Ishikawa (cell line): ENCODE data around the gene C6orf132.

ENCODE experiments used
- CEBPB ChIP-seq: IDR thresholded peaks from 2 replicates; pipeline ENCODE4 v1.6.1; 2012
- CREB1 ChIP-seq: IDR thresholded peaks from 2 replicates; pipeline ENCODE4 v1.6.1; 2012; ENCODE audit warnings: low read depth
- EGR1 ChIP-seq: IDR thresholded peaks from 2 replicates; pipeline ENCODE4 v1.6.1; 2012
- EP300 ChIP-seq: IDR thresholded peaks from 2 replicates; pipeline ENCODE4 v1.6.1; 2012; ENCODE audit warnings: borderline replicate concordance
- FOXM1 ChIP-seq: IDR thresholded peaks from 2 replicates; pipeline ENCODE4 v1.6.1; 2012; ENCODE audit warnings: low read depth, borderline replicate concordance
- NFIC ChIP-seq: IDR thresholded peaks from 2 replicates; pipeline ENCODE4 v1.6.1; 2012
- RAD21 ChIP-seq: IDR thresholded peaks from 2 replicates; pipeline ENCODE4 v1.6.1; 2012; ENCODE audit warnings: low read depth
- TAF1 ChIP-seq: IDR thresholded peaks from 2 replicates; pipeline ENCODE4 v1.6.1; 2012; ENCODE audit warnings: low read depth, mild to moderate bottlenecking
- TCF12 ChIP-seq: IDR thresholded peaks from 2 replicates; pipeline ENCODE4 v1.6.1; 2012; ENCODE audit warnings: low read depth
- TEAD4 ChIP-seq: IDR thresholded peaks from 2 replicates; pipeline ENCODE4 v1.6.1; 2012
- USF1 ChIP-seq: IDR thresholded peaks from 2 replicates; pipeline ENCODE4 v1.6.1; 2012
- YY1 ChIP-seq: IDR thresholded peaks from 2 replicates; pipeline ENCODE4 v1.6.1; 2012; ENCODE audit warnings: low read depth
- ZBTB7A ChIP-seq: IDR thresholded peaks from 2 replicates; pipeline ENCODE4 v1.6.1; 2012; ENCODE audit warnings: low read depth
- TF ChIP-seq, protein P1 (sequence below): IDR thresholded peaks from 2 replicates; pipeline ENCODE4 v1.6.1; 2012; ENCODE audit warnings: low read depth, mild to moderate bottlenecking
- TF ChIP-seq, protein P2 (sequence below): IDR thresholded peaks from 2 replicates; pipeline ENCODE4 v1.6.1; 2012

Gene C6orf132

DNA sequence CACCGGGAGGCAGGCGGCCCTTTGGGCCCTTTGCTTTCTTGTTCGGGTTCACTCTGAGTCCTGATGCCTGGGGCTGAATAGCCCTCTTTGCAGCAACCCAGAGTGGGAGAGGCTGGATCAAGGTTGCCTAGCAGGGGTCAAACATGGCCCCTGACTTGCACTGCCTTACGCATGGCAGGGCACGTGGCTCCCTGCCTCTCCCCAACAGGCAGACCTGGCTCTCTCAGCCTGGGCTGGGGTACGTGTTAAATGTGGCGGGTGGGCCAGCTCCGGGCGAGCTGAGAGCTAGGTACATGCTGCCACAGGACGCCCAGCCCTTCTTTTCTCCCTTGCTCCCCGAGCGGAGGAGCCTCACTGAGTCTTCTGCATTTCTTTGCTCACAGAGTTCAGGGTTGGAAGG, 7.3 kb downstream of the C6orf132 start:
- TF ChIP-seq CEBPB (no peak), FOXM1 (no peak), YY1 (no peak), TEAD4 (no peak), ZBTB7A (no peak), EP300 (no peak), TAF1 (no peak), CREB1 (no peak), EGR1 (no peak), USF1 (no peak)
- TF ChIP-seq, protein P1, sequence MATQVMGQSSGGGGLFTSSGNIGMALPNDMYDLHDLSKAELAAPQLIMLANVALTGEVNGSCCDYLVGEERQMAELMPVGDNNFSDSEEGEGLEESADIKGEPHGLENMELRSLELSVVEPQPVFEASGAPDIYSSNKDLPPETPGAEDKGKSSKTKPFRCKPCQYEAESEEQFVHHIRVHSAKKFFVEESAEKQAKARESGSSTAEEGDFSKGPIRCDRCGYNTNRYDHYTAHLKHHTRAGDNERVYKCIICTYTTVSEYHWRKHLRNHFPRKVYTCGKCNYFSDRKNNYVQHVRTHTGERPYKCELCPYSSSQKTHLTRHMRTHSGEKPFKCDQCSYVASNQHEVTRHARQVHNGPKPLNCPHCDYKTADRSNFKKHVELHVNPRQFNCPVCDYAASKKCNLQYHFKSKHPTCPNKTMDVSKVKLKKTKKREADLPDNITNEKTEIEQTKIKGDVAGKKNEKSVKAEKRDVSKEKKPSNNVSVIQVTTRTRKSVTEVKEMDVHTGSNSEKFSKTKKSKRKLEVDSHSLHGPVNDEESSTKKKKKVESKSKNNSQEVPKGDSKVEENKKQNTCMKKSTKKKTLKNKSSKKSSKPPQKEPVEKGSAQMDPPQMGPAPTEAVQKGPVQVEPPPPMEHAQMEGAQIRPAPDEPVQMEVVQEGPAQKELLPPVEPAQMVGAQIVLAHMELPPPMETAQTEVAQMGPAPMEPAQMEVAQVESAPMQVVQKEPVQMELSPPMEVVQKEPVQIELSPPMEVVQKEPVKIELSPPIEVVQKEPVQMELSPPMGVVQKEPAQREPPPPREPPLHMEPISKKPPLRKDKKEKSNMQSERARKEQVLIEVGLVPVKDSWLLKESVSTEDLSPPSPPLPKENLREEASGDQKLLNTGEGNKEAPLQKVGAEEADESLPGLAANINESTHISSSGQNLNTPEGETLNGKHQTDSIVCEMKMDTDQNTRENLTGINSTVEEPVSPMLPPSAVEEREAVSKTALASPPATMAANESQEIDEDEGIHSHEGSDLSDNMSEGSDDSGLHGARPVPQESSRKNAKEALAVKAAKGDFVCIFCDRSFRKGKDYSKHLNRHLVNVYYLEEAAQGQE = no peak

- TF ChIP-seq EGR1 (no peak), YY1 (no peak), TAF1 (no peak), CEBPB (no peak), NFIC (no peak), CREB1 (no peak), RAD21 (no peak), USF1 (no peak), TEAD4 (no peak)
- TF ChIP-seq, protein P2, sequence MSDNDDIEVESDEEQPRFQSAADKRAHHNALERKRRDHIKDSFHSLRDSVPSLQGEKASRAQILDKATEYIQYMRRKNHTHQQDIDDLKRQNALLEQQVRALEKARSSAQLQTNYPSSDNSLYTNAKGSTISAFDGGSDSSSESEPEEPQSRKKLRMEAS = no peak
- TF ChIP-seq, protein P1 = no peak
These were observed 8.5 kb downstream of the C6orf132 start for GRCh38 chr6:42133926-42134325.

GRCh38 chr6:42131531-42131930, 10.9 kb downstream of the C6orf132 start:
- TF ChIP-seq EGR1 = no peak
- TF ChIP-seq CEBPB = no peak
- TF ChIP-seq, protein P2 = no peak
- no peak for TF ChIP-seq EP300

GRCh38 chr6:42129360-42129676, 13.1 kb downstream of the C6orf132 start:
- TF ChIP-seq CEBPB = no peak

DNA sequence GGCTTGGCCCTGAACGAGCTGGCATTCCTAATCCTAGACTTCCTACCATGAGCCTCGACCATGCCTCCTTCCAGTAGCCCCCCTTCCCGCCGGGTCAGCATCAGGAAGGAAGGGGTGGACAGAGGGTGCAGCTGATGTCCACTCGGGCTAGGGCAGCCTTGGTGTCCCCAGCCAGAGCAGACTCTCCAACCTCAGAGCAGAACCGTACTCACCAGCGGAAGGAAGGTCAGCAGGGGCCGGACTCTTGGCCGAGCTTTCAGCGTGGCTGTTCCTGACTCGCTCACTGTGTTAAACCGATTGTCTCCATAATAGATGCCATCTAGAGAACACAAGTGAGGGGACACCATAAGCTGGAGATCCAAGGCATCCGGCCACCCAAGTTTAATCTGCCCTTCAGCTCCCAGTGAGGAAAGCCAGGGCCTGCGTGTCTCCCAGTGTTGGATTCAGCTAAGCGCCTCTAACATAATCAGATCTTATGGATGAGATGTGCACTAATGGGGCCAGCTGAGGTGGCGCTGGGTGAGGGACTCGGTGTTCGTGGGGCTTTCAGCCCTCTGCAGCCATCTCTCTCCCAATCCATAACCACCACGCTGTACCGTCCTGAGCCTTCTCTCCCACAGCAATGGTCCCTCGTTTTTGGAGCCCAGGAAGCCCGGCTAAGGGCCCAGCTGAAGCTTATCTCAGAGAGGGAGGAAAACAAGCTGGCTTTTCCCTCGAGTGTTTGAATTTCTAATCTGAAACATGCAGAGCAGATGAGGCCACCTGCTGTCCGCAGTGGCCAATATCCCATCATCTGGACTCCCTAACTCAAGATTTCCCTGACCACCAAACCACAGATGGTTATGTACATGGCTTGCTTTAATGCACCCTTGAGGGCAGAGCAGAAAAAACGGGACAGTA, 13.7 kb downstream of the C6orf132 start:
- TF ChIP-seq EGR1 = no peak
- TF ChIP-seq, protein P2 = no peak
- TF ChIP-seq CREB1 = no peak
- TF ChIP-seq USF1 = no peak

DNA sequence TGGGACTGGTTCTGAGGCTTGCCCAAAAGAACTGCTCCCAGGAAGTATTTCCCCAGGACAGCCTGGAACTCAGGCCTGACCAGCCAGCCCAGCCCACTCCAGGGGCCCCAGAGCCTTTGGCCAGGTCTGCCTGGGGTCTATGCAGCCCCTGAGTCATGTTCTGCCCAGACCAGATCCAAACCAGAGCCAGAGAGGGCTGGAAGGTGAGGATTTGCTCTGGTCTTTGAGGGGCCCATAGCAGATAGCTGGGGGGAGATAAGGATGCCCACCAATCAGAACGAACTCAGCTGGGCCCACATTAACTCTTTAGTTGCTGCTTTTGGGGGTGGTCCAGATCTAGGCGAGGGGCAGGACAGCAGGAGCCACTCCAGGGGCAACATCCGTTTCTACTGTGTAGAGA, 16.8 kb downstream of the C6orf132 start:
- TF ChIP-seq YY1 (no peak), TAF1 (no peak), TEAD4 (no peak), ZBTB7A (no peak), TCF12 (no peak), EGR1 (no peak), CREB1 (no peak), NFIC (no peak), RAD21 (no peak), EP300 (no peak), CEBPB (no peak)
- TF ChIP-seq, protein P2 = no peak
- TF ChIP-seq, protein P1 = no peak
